OCI-M1 (cell line): ENCODE results near the gene RASGRP2.

Experiments used
- DNase-seq: peaks from one replicate; lab custom pipeline; 2025; lab: John Stamatoyannopoulos, UW

Gene RASGRP2

GRCh38 chr11:64743591-64744543 lies at the start of gene RASGRP2:
TSS of gene RASGRP2 (minus strand) at chr11:64744142. CDS start at chr11:64742866, 1,276 bp downstream.
- peak; percentile 93 for DNase-seq

- DNase-seq, result no peak
Measured at GRCh38 chr11:64792482-64792881, 48.5 kb upstream of the RASGRP2 start.

DNA sequence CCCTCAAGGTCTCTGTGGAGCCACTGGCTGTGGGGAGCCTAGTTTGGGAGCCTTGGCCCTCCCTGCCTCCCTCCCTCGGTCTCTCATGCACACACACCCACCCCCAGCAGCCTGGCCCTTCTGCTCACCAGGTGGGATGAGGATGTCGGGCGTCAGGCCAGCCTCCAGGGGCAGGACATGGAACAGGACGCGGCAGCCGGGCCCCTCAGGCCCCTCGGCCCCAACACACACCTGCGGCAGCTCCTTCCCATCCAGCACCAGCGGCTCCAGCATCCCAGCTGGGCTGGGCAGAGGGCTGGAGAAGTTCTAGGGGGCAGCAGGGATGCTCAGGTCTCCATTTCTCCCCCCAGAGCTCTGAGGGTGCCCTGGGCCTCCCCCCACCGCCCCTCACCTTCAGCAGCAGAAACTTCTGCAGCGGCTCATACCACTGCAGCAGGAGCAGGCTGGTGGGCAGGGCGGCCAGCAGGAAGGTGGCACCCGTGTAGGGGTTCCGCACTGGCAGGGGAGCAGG lies 47.9 kb upstream of the RASGRP2 start:
- DNase-seq, result no peak

DNA sequence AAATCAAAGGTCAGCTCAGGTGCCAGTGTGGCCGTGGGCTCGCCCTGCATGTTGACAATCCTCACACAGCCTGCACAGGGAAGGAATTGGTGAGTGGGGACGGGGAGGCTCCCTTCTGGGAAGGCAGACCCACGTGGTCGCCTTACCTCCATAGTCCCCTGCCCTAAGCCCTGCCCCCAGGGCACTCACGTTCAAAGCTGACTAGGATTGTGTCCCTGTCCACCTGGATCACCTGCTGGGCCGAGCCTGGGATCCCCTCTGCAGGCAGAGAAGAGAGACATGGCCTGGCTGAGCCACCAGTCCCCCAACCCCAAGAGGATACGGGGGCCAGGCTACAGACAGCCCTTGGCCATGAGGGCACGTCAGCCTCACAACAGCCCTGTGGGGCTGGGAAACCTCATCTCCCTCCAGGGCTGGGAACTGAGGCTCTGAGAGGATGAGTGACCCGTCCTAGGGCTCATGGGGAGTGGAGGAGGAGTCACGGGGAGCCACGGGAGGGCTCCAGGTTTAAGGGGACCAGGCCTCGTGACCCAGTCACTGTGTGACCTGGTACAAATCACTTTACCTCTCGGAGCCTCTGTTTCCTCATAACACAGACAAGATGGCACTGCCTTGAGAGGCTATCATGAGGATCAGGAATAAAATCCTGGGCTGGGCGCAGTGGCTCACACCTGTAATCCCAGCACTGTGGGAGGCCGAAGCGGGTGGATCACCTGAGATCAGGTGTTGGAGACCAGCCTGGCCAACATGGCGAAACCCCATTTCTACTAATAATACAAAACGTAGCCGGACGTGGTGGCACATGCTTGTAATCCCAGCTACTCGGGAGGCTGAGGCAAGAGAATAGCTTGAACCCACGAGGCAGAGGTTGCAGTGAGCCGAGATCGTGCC lies 46.5 kb upstream of the RASGRP2 start:
- no peak for DNase-seq

DNA sequence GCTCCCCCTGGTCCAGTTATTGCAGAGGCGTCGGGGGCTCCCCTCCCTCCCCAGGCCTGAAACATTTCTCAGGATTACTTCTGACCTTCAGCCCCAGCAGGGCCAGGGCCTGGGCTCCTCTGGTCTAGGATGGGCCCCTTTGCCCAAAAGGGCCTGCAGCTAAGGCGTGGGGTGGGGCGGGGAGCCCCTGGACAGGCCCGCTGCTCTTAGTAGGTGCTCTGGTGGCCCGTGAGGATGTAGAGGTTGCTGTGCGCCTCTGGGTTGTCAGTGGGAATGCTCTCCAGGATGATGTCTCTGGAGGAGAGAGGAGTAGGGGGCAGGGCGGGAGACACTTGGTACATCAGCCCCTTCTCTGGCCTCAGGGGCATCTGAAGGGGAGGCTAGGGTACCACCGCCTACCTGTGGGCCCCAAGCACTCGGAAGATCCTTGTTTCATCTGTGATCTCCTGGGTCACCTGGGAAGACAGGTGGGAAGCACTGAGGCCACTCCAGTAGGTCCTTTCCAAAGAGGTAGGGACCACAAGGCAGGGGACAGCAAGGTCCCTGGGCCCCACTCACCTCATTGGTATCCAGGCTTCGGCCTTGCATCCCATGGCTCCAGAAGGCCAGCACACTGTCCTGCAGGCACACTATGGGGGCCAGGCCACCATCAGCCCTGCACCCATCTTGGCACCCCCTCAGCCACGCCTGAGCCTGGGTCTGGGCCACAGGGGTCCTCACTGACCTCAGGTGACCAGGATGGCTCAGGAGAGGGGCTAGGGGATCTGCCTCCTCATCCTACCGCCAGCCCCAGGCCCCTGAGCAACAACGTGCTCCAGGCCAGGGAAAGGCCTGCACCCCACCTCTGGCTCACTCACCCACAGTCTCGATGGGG lies 45.6 kb upstream of the RASGRP2 start:
- no peak for DNase-seq

DNA sequence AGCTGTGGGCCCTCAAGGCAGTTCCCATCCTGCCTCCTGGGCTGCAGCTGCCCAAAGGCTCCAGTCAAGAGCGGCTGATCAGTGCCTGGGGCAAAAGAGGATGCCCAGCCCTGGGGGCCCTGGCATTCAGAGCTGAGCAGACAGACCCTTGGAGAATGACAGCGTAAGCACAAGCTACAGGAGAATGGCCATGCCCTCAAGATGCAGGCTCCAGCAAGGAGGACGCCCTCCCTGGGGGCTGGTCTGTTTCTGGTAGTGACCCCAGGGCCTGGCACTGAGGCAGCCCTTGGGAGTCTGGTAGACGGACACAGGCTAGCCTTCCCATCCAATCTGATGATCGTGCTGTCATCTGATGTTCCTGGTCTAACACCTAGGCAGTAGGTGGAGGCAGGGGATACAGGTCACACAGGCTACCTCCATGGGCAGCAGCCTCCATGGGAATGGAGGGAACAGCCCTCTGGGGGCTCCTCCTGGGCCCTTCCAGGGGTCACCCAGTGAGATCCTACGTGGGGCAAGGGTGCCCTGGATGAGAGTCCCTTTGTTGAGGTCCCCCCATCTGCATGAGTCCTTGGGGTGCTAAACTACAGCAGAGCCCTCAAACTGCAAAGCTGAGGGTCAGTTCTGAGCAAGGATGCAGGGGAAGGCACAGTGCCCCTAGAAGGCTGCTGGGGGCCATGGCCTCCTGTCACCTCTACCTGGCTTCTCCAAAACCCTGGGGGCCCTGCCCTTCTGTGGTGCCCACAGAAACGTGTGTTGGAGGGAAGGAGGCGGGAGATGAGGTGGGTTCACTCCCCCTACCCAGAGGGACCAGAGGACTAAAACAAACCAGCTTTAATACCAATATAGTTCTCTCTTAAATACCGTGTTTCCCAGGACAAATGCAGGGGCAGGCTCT lies 44.6 kb upstream of the RASGRP2 start:
- no peak for DNase-seq

DNA sequence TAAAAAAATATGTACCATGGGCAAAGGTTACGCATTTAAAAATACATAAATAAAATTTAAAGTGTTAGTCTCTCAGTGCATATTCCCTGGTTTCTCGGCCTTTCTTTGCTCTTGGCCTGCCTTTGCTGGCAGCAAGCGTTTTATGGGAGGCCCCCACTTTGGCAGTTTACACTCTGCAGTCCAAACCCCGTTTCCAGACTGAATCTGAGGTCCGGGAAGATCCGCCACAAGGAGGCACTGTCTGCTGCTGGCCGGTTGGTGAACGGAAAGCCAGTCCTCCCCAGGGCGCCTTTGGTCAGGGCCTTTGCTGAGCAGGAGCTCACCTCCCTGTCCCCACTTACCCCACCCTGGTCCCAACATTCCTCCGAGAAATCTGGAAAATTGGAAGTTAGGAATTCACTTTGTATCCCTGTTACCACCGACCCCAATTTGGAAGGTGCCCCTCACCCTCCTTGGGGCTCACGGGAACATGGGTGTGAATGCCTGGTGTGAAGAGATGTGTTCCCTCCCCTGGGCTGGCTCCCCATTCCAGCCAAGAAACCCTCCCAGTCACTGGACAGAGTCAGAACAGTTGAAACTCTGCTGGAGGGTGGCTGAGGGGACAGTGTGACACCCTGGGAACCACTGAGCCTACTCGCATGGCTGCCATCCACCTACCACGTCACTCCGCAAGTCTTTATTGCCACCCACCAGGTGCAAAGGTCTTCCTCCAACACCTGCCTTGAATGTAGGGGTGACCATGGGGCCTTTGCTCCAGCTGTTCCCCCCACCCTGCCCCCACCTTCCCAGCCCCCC lies 43.8 kb upstream of the RASGRP2 start:
- DNase-seq, result peak; percentile 75

GRCh38 chr11:64786308-64786707 lies 42.4 kb upstream of the RASGRP2 start:
- DNase-seq, result no peak

GRCh38 chr11:64784813-64785581 lies 41.1 kb upstream of the RASGRP2 start:
- DNase-seq, result no peak

GRCh38 chr11:64778473-64779298 lies 34.7 kb upstream of the RASGRP2 start, which contains the start of gene SF1:
TSS of gene SF1 (minus strand) at chr11:64778542. CDS start at chr11:64778392, 150 bp downstream.
- peak; percentile 100 for DNase-seq

GRCh38 chr11:64778223-64778472 lies 34.2 kb upstream of the RASGRP2 start:
- no peak for DNase-seq

GRCh38 chr11:64777449-64778222 lies 33.7 kb upstream of the RASGRP2 start:
- DNase-seq, result peak; percentile 86

DNA sequence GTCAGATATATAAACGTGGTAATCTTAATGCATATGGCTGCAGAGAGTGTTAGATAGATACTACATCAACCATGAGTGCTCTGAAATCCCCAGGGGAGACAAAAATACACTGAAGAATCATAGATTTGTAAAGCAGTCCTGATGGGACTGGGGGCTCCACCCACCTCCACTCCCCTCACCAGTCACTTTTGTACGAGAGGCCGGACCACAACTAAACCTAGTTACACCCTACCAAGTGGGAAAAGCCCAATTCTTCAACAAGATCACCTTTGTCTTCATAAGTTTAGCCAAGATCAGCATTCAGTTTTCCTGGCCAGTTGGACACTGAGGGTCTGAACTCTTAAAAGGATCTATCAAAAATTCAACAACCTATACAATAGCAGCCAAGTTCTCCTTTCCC lies 32.9 kb upstream of the RASGRP2 start:
- no peak for DNase-seq

GRCh38 chr11:64776425-64776824 lies 32.5 kb upstream of the RASGRP2 start:
- DNase-seq, result no peak

- DNase-seq, result no peak
Measured at GRCh38 chr11:64774144-64774543, 30.2 kb upstream of the RASGRP2 start.

DNA sequence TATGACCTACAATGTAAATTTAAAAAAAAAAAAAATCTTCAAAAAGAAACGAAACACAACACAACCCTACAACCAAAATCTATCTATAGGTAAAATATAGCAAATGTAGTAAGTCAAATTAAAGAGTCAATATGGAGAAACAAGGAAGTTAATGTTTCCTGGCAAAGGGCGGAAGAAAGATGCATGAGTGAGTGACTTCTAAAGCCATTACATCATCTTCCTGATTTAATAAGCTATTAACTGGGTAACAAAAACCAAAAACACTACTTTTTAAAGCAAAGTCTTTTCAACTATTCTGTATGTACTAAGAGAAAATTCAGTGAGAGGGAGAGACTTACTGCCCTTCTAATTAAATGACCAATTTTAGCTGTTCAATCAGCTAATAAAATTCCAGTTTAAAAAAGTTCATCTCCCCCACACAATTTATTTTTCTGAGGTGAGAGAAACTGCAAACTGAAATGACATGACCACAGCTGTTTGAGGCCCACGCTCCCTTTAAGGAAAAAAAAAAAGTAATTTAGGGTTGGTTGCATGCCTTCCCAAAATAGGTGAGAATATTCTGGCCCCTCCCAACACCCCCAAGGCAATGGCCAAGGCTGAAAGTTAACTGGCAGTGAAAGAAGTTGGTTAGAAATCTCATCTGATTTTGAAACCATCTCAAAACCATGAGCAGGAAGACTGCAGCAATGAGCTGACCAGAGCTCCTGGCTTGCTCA lies 28.5 kb upstream of the RASGRP2 start:
- DNase-seq, result no peak

DNA sequence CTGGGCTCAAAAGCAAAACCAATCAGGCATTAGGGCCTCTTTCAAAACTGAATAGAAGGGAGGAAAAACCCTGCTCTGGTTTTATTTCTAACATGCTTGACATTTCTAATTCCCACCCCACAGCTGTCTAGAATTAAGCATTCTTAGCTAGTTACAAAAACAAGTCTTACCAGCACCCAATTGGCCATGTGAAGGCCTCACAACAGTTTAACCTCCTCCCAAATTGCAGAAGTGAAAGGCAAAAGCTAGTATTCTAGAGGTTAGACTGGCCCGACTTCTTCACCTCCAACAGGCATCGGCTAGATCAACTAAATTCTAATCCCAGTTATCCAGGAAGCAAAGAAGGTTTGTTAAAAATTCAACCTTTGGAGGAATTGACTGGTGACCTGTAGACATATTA lies 27.9 kb upstream of the RASGRP2 start:
- DNase-seq, result no peak
